CD14-positive monocyte (primary cell): ENCODE results near the gene VNN1. TPM values are rescaled to one million over a fixed set of nuclear protein-coding genes. Genes with fewer than 3 reads are reported as not detected.

Experiments
- DNase-seq, 3 donors: peaks; one replicate each; pipeline ENCODE4 v3.0.0-alpha.2; 2011 to 2022
- H2AFZ ChIP-seq: 2 replicates; pipeline ENCODE4 v1.6.0; 2012; ENCODE audit warnings: mild to moderate bottlenecking, low read depth, low read length, inconsistent platforms; ENCODE audit not compliant: insufficient read depth, poor library complexity, severe bottlenecking
- H3K27ac ChIP-seq, 2 donors: 1 replicate in 1 of 2; 2 replicates in 1 of 2; pipeline ENCODE4 v1.5.1; 2012 to 2013; ENCODE audit warnings: low read length in 2 of 2, control low read depth in 1 of 2, inconsistent platforms in 1 of 2, low read depth in 1 of 2, mild to moderate bottlenecking in 1 of 2
- H3K27me3 ChIP-seq, 2 donors: one replicate each; pipeline versions ENCODE4 v1.6.0 to v1.6.1; 2011 to 2013; ENCODE audit warnings: low read length in 2 of 2; ENCODE audit not compliant: control insufficient read depth in 2 of 2, insufficient read depth in 2 of 2
- H3K36me3 ChIP-seq, 2 donors: replicated peaks in 1 of 2; 1 replicate in 1 of 2; 2 replicates in 1 of 2; pipeline versions ENCODE4 v1.5.1 to v1.6.1; 2012 to 2013; ENCODE audit warnings: low read length in 2 of 2, control low read depth in 1 of 2, inconsistent platforms in 1 of 2, mild to moderate bottlenecking in 1 of 2; ENCODE audit not compliant: insufficient read depth in 2 of 2, control insufficient read depth in 1 of 2
- H3K4me1 ChIP-seq, 2 donors: 1 replicate in 1 of 2; 2 replicates in 1 of 2; pipeline versions ENCODE4 v1.5.1 to v1.6.1; 2012 to 2013; ENCODE audit warnings: low read length in 2 of 2, control low read depth in 1 of 2, inconsistent platforms in 1 of 2, mild to moderate bottlenecking in 1 of 2, moderate library complexity in 1 of 2; ENCODE audit not compliant: insufficient read depth in 2 of 2, control insufficient read depth in 1 of 2
- H3K4me2 ChIP-seq: replicated peaks from 2 replicates; pipeline ENCODE3; 2012; ENCODE audit warnings: low read length, moderate library complexity, mild to moderate bottlenecking; ENCODE audit not compliant: poor library complexity, severe bottlenecking; ENCODE audit errors: extremely low read depth
- H3K4me3 ChIP-seq, 3 experiments: fragments of 200-600 bp in 1 of 3; sonication (generic) in 1 of 3; replicated peaks in 1 of 3; 1 replicate in 2 of 3; 2 replicates in 1 of 3; pipeline ENCODE4 v1.5.1; 2011 to 2013; ENCODE audit warnings: low read length in 3 of 3, mild to moderate bottlenecking in 3 of 3, control low read depth in 2 of 3, low read depth in 2 of 3, inconsistent platforms in 1 of 3, moderate library complexity in 1 of 3
- H3K79me2 ChIP-seq: 2 replicates; pipeline ENCODE4 v1.6.0; 2012; ENCODE audit warnings: mild to moderate bottlenecking, control low read depth, inconsistent platforms, low read length, moderate library complexity; ENCODE audit not compliant: insufficient read depth
- H3K9ac ChIP-seq: 2 replicates; pipeline ENCODE4 v1.6.0; 2017; ENCODE audit warnings: low read length, mild to moderate bottlenecking; ENCODE audit not compliant: insufficient read depth, poor library complexity, severe bottlenecking
- H3K9me3 ChIP-seq, 2 donors: replicated peaks in 1 of 2; 1 replicate in 1 of 2; 2 replicates in 1 of 2; pipeline versions ENCODE4 v1.5.1 to v1.6.1; 2012 to 2013; ENCODE audit warnings: low read length in 2 of 2, control low read depth in 1 of 2; ENCODE audit not compliant: control insufficient read depth in 1 of 2, insufficient read depth in 1 of 2
- H4K20me1 ChIP-seq: 2 replicates; pipeline ENCODE4 v1.6.0; 2012; ENCODE audit warnings: mild to moderate bottlenecking, low read length, control low read depth, moderate library complexity; ENCODE audit not compliant: insufficient read depth
- H3K27ac Mint-ChIP-seq, 7 donors: one replicate each; pipeline ENCODE4 v1.8.0; 2020; ENCODE audit warnings: mild to moderate bottlenecking in 7 of 7, mixed read lengths in 7 of 7, moderate library complexity in 6 of 7, inconsistent platforms in 2 of 7
- H3K27me3 Mint-ChIP-seq, 3 donors: one replicate each; pipeline ENCODE4 v1.8.0; 2021 to 2022; ENCODE audit warnings: low read depth in 3 of 3, mild to moderate bottlenecking in 3 of 3, mixed read lengths in 3 of 3, moderate library complexity in 3 of 3, inconsistent platforms in 1 of 3
- H3K36me3 Mint-ChIP-seq, 2 donors: one replicate each; pipeline ENCODE4 v1.8.0; 2020; ENCODE audit warnings: mixed read lengths in 2 of 2, inconsistent platforms in 1 of 2, mild to moderate bottlenecking in 1 of 2
- H3K4me1 Mint-ChIP-seq: one replicate; pipeline ENCODE4 v1.8.0; 2020; ENCODE audit warnings: mild to moderate bottlenecking, mixed read lengths
- H3K4me3 Mint-ChIP-seq, 2 donors: one replicate each; pipeline ENCODE4 v1.8.0; 2020; ENCODE audit warnings: mild to moderate bottlenecking in 2 of 2, mixed read lengths in 2 of 2, moderate library complexity in 1 of 2
- H3K9me3 Mint-ChIP-seq, 7 donors: one replicate each; pipeline ENCODE4 v1.8.0; 2020 to 2022; ENCODE audit warnings: mixed read lengths in 7 of 7, mild to moderate bottlenecking in 6 of 7, moderate library complexity in 6 of 7, inconsistent platforms in 2 of 7
- WGBS: methylation state at CpG from one replicate; pipeline ENCODE4 v1.1.5; 2013; ENCODE audit warnings: missing lambda C conversion rate; ENCODE audit not compliant: insufficient coverage; 5-methylcytosine and 5-hydroxymethylcytosine counted together
- intact Hi-C, 2 donors: fragments of 100-400 bp; cut with micrococcal nuclease; formaldehyde crosslinking; loops; one replicate each; pipeline versions ENCODE4 v1.15.0 to v1.15.1; 2023
- polyA minus RNA-seq: library from RNA; depleted of rRNA, polyadenylated mRNA; stranded (reverse); fragments of >200 nt; gene quantifications from 2 replicates; pipeline ENCODE4 v1.2.3, GENCODE V29; 2012
- polyA plus RNA-seq, 3 donors: library from polyadenylated mRNA; depleted of rRNA in 1 of 3; unstranded in 2 of 3; stranded (reverse) in 1 of 3; fragments of 300-500 nt in 2 of 3; fragments of >200 nt in 1 of 3; fragmentation: Illumina TruSeq in 2 of 3; gene quantifications; 1 replicate in 2 of 3; 2 replicates in 1 of 3; pipeline ENCODE4 v1.2.3, GENCODE V29; 2012 to 2021
- total RNA-seq, 12 experiments: library from RNA in 1 of 12; stranded (reverse) in 1 of 12; fragments of 120-200 nt in 1 of 12; gene quantifications; one replicate each; pipeline ENCODE4 v1.2.4 and lab custom pipeline; 2013 to 2026; ENCODE audit warnings: mixed read lengths in 6 of 12, inconsistent platforms in 1 of 12
- TF ChIP-seq, protein P1 (sequence below): fragments of 200-600 bp; IDR thresholded peaks from one replicate; pipeline ENCODE4 v1.8.0; 2022; ENCODE audit warnings: antibody characterized with exemption, mild to moderate bottlenecking

Gene VNN1, protein sequence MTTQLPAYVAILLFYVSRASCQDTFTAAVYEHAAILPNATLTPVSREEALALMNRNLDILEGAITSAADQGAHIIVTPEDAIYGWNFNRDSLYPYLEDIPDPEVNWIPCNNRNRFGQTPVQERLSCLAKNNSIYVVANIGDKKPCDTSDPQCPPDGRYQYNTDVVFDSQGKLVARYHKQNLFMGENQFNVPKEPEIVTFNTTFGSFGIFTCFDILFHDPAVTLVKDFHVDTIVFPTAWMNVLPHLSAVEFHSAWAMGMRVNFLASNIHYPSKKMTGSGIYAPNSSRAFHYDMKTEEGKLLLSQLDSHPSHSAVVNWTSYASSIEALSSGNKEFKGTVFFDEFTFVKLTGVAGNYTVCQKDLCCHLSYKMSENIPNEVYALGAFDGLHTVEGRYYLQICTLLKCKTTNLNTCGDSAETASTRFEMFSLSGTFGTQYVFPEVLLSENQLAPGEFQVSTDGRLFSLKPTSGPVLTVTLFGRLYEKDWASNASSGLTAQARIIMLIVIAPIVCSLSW
- total RNA-seq (2013): 14.8 TPM
- polyA plus RNA-seq (10 to 100 TPM in 2 of 3 donors, 1 to 10 TPM in 1; 7.9 to 61.2 (median 47.9) TPM), polyA minus RNA-seq (12.2 and 14.3 TPM in 2 replicates), total RNA-seq (lab: John Stamatoyannopoulos, UW) (29.2 to 133 (median 66.9) reads per million in 11 experiments)

DNA sequence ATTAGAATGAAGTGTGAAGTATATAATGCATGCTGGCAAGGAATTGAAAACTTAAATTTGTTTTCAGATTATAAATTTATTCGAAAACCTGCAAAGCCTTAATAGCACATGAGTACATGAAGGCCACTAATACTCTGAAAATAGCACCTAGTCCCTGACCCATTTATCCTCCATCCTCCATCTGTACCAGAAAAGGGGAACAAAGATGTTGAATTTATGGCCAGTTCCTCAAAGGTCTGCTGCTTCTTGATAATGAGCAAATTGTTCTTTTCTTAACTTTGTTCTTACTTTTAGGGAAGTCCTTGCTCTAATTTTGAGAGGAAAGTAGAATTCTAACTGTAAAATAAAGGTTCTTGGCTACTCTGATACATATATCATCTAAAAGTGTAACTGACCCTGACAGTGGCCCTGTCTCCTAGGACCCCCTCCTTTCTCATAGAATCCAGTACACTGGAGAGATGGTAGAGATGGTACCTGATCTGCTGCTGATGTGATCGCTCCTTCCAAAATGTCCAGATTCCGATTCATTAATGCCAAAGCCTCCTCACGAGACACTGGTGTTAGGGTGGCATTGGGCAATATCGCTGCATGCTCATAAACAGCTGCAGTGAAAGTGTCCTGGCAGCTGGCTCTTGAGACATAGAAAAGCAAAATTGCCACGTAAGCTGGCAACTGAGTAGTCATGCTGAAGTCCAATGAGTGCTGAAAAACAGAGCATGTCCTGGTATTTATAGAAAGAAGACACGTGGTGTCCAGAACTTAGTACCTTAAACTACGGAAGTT lies at the start of gene VNN1:
VNN1 (minus strand) TSS at position 704 of the 783 bp plus-strand sequence; CDS start at position 684, 20 bp downstream.
- H3K27me3 Mint-ChIP-seq: peaks cover 0 to 4% (median 2%) of the 10 kb centered on the region in 3 donors
- peak within 1 kb of the TSS; percentile 71 for H3K4me2 ChIP-seq

More for the DNA sequence above, at the start of gene VNN1:
- H4K20me1 ChIP-seq: no peaks in the 10 kb centered on the region
- Mint-ChIP-seq H3K27ac (peak within 1 kb of the TSS; percentile 97 to 100 (median 99)), H3K4me3 (peak within 1 kb of the TSS; percentile 67 to 82), H3K4me1 (peaks cover 61% of the 10 kb centered on the region), H3K36me3 (peaks cover 21 to 24% of the 10 kb centered on the region in 2 donors), H3K9me3 (peaks cover 0 to 5% (median 0%) of the 10 kb centered on the region in 7 donors)
- peaks cover 6% of the 10 kb centered on the region for H3K79me2 ChIP-seq
- peak within 1 kb of the TSS; percentile 74 for H3K9ac ChIP-seq
- H3K4me1 ChIP-seq: peaks cover 54 to 57% of the 10 kb centered on the region in 2 donors
- TF ChIP-seq, protein P1, sequence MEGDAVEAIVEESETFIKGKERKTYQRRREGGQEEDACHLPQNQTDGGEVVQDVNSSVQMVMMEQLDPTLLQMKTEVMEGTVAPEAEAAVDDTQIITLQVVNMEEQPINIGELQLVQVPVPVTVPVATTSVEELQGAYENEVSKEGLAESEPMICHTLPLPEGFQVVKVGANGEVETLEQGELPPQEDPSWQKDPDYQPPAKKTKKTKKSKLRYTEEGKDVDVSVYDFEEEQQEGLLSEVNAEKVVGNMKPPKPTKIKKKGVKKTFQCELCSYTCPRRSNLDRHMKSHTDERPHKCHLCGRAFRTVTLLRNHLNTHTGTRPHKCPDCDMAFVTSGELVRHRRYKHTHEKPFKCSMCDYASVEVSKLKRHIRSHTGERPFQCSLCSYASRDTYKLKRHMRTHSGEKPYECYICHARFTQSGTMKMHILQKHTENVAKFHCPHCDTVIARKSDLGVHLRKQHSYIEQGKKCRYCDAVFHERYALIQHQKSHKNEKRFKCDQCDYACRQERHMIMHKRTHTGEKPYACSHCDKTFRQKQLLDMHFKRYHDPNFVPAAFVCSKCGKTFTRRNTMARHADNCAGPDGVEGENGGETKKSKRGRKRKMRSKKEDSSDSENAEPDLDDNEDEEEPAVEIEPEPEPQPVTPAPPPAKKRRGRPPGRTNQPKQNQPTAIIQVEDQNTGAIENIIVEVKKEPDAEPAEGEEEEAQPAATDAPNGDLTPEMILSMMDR: no peak
- no peak within 1 kb of the TSS for H2AFZ ChIP-seq
- H3K4me3 ChIP-seq: peak within 1 kb of the TSS in 2 of 3 experiments; percentile 49 to 64
- peak; percentile 95 to 99 (median 98) for DNase-seq
- no peaks in the 10 kb centered on the region for H3K27me3 ChIP-seq
- H3K9me3 ChIP-seq: no peaks in the 10 kb centered on the region
- 0% methylated on average over 1 of the region's 8 CpGs for WGBS
- intact Hi-C loops: loop anchor here (2.0 to 5.0 kb wide), 3 partner anchors 21 to 44 kb away; partner anchors contain the start of gene VNN2 (in 1 of the 2)
- no peaks in the 10 kb centered on the region for H3K36me3 ChIP-seq
- H3K27ac ChIP-seq: peak within 1 kb of the TSS; percentile 90 to 99
